HEK293T (cell line): ENCODE results near the gene PRDM11.

ENCODE experiments used
- CTCF ChIA-PET: fragments of 350-600 bp; formaldehyde crosslinking; extraction: SDS; loops from one replicate; lab custom pipeline; 2021; ENCODE audit warnings: antibody characterized with exemption, inconsistent platforms; lab: Yijun Ruan, JAX
- POLR2A ChIA-PET: fragments of 350-600 bp; formaldehyde crosslinking; extraction: SDS; loops from one replicate; lab custom pipeline; 2020; ENCODE audit warnings: antibody characterized with exemption, inconsistent platforms; lab: Yijun Ruan, JAX
- DNase-seq: peaks from one replicate; pipeline ENCODE4 v3.0.0; 2012; ENCODE audit warnings: mixed read lengths; ENCODE audit errors: extremely low spot score
- ARNT ChIP-seq: fragments of 450-650 bp; IDR thresholded peaks from 2 replicates; pipeline ENCODE4 v1.6.1; 2017; ENCODE audit warnings: mild to moderate bottlenecking
- BHLHE40 ChIP-seq: fragments of 450-650 bp; IDR thresholded peaks from 2 replicates; pipeline ENCODE4 v1.6.1; 2016; ENCODE audit warnings: mild to moderate bottlenecking, moderate library complexity, borderline replicate concordance
- CTBP1 ChIP-seq: fragments of 450-650 bp; IDR thresholded peaks from 2 replicates; pipeline ENCODE4 v1.6.1; 2016; ENCODE audit warnings: borderline replicate concordance
- ELF4 ChIP-seq: fragments of 450-650 bp; IDR thresholded peaks from 2 replicates; pipeline ENCODE4 v1.6.1; 2017; ENCODE audit warnings: antibody characterized with exemption
- FOXA1 ChIP-seq: fragments of 450-650 bp; IDR thresholded peaks from 2 replicates; pipeline ENCODE4 v1.6.1; 2016; ENCODE audit warnings: mild to moderate bottlenecking
- FOXK2 ChIP-seq: fragments of 450-650 bp; IDR thresholded peaks from 2 replicates; pipeline ENCODE4 v1.6.1; 2016; ENCODE audit warnings: mild to moderate bottlenecking
- FOXM1 ChIP-seq: fragments of 450-650 bp; IDR thresholded peaks from 2 replicates; pipeline ENCODE4 v1.6.1; 2017; ENCODE audit warnings: mild to moderate bottlenecking, borderline replicate concordance
- HDGF ChIP-seq: fragments of 450-650 bp; IDR thresholded peaks from 2 replicates; pipeline ENCODE4 v1.6.1; 2017; ENCODE audit warnings: antibody characterized with exemption, borderline replicate concordance
- L3MBTL2 ChIP-seq: fragments of 450-650 bp; conservative IDR thresholded peaks from 2 replicates; pipeline ENCODE4 v1.6.1; 2016; ENCODE audit warnings: mild to moderate bottlenecking
- LEF1 ChIP-seq: fragments of 450-650 bp; IDR thresholded peaks from 2 replicates; pipeline ENCODE4 v1.6.1; 2017; ENCODE audit warnings: mild to moderate bottlenecking, borderline replicate concordance
- NFRKB ChIP-seq: fragments of 450-650 bp; IDR thresholded peaks from 2 replicates; pipeline ENCODE4 v1.6.1; 2016; ENCODE audit warnings: mild to moderate bottlenecking, moderate library complexity
- PKNOX1 ChIP-seq: fragments of 450-650 bp; IDR thresholded peaks from 2 replicates; pipeline ENCODE4 v1.6.1; 2016
- SP1 ChIP-seq: fragments of 450-650 bp; IDR thresholded peaks from 2 replicates; pipeline ENCODE4 v1.6.1; 2017
- SUZ12 ChIP-seq: fragments of 450-650 bp; IDR thresholded peaks from 2 replicates; pipeline ENCODE4 v1.6.1; 2016; ENCODE audit warnings: mild to moderate bottlenecking
- TARDBP ChIP-seq: fragments of 450-650 bp; IDR thresholded peaks from 2 replicates; pipeline ENCODE4 v1.6.1; 2016
- ZNF384 ChIP-seq: fragments of 450-650 bp; IDR thresholded peaks from 2 replicates; pipeline ENCODE4 v1.6.1; 2016

The PRDM11 gene

GRCh38 chr11:45229401-45230020 is 83.1 kb downstream of the PRDM11 start:
- CTCF ChIA-PET = interaction anchor here (0.7 kb wide), 1 partner anchor 40 kb away, joined by 3 read pairs; no protein-coding TSS in a partner anchor
- POLR2A ChIA-PET = no interaction called here
- DNase-seq = no peak
- TF ChIP-seq ARNT = no peak
- no peak for TF ChIP-seq SP1
- TF ChIP-seq BHLHE40 = no peak
- TF ChIP-seq CTBP1 = no peak
- TF ChIP-seq FOXM1 = no peak
- no peak for TF ChIP-seq TARDBP
- TF ChIP-seq PKNOX1 = no peak
- no peak for TF ChIP-seq ELF4
- no peak for TF ChIP-seq NFRKB
- no peak for TF ChIP-seq L3MBTL2

- ChIA-PET POLR2A (no interaction called here), CTCF (interaction anchor here (1.2 to 1.5 kb wide), 3 partner anchors 11 to 54 kb away, joined by 3 to 15 read pairs (median 6); no protein-coding TSS in a partner anchor)
- DNase-seq = no peak
- TF ChIP-seq ARNT (no peak), ELF4 (no peak), BHLHE40 (no peak), L3MBTL2 (no peak), FOXA1 (no peak), TARDBP (no peak), SP1 (no peak), SUZ12 (no peak), FOXK2 (no peak)
Measured at GRCh38 chr11:45232341-45233080, 86.1 kb downstream of the PRDM11 start.

GRCh38 chr11:45233121-45233803 is 86.8 kb downstream of the PRDM11 start:
- TF ChIP-seq PKNOX1 (no peak), CTBP1 (no peak), ELF4 (no peak), ARNT (no peak), NFRKB (no peak), FOXK2 (no peak)
- CTCF ChIA-PET = interaction anchor here (0.7 to 1.5 kb wide), 9 partner anchors 10 to 306 kb away, joined by 3 to 15 read pairs (median 5); no protein-coding TSS in a partner anchor
- peak; percentile 87 for DNase-seq
- POLR2A ChIA-PET = no interaction called here

DNA sequence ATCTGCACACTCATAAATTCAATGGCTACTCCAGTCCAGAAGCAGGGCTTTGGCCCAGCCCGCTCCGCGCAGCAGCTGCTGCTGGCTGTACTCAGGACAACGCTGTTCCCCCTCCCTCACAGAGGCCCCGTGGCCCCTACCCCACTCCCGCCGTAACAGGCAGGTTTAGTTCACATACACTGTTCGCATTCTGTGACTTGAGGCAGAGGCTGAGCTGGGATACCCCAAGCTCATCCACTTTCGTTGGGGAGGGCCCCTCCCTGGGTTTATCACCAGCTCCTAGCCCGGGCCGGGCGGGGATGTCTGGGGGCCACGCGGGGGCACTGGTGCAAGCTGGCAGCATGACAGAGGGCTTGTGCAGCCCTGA is 87.3 kb downstream of the PRDM11 start:
- ChIA-PET CTCF (interaction anchor here (0.7 to 1.5 kb wide), 9 partner anchors 10 to 307 kb away, joined by 3 to 15 read pairs (median 5); no protein-coding TSS in a partner anchor), POLR2A (no interaction called here)
- TF ChIP-seq ELF4 (no peak), HDGF (no peak), BHLHE40 (no peak), ARNT (no peak), SP1 (no peak), FOXK2 (no peak), CTBP1 (no peak), FOXM1 (no peak), PKNOX1 (no peak), TARDBP (no peak), FOXA1 (no peak)
- no peak for DNase-seq

DNA sequence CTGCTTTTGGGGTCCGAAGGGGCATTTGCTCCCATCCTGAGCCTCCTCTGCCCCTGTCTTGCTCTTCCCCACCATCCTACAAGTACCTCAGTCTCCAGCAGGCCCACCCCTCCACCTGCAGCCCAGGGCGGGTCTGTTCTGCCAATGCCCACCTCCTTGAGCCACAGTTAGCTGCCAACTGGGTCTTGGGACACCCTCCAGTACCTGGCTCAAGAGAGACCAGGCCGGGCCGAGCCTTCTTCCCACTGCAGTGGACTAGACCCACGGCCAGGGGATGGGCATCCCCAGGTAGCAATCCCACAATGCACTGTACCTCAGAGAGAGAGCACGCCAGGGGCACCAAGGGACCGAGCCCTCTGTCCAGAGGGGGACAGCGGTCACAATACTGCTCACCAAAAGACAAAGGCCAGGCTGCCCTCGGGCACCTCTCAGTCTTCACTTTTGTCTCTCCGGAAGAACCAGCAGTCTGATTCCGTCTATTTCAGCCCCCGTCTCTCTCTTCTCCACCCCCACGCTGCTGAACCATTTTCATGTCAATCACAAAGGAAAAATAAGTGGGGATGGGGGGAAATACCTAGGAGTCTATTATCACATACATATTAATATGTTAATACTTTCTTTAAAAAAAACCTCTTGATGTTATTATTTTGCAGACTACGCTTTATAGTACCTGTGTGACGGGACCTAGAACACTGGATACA is 88.0 kb downstream of the PRDM11 start:
- no peak for TF ChIP-seq ELF4
- TF ChIP-seq TARDBP = no peak
- no peak for TF ChIP-seq SUZ12
- TF ChIP-seq ARNT = no peak
- no peak for TF ChIP-seq SP1
- no peak for TF ChIP-seq FOXA1
- TF ChIP-seq ZNF384 = no peak
- no peak for TF ChIP-seq FOXK2
- no peak for TF ChIP-seq FOXM1
- no peak for TF ChIP-seq CTBP1
- TF ChIP-seq LEF1 = no peak
- no peak for TF ChIP-seq L3MBTL2
- TF ChIP-seq NFRKB = no peak
- TF ChIP-seq BHLHE40 = no peak
- TF ChIP-seq PKNOX1 = no peak

More for the DNA sequence above, 88.0 kb downstream of the PRDM11 start:
- ChIA-PET CTCF (interaction anchor here (0.9 to 1.5 kb wide), 5 partner anchors 12 to 27 kb away, joined by 3 to 15 read pairs (median 4); no protein-coding TSS in a partner anchor), POLR2A (no interaction called here)
- DNase-seq = no peak
